Measurements from ENCODE around the gene GCC2.

GCC2 gene

DNA sequence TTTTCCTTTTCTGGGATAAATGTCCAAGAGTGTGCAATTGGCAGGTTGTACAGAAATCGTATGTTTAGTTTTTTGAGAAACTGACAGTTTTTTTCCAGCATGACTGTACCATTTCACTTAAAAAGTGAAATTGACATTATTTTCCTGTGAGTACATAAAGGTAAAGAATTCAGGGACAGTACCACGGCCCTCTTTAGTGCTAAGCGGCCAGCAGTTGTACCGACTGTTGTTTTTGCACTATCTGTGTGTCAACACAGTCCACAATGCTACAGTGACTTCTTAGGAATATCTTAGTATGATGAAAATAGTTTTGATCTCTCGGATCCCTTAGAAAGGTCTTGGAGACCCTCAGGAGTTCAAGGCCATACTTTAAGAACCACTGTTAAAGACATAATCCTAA, 87.9 kb downstream of the GCC2 start:
- no peak for DNase-seq (ENCODE audit: low read depth)
- TF ChIP-seq MAX (IDR thresholded peaks at IDR 0.05; ENCODE audit: low read depth, low read length): no peak
- no peak for TF ChIP-seq POLR2A (IDR thresholded peaks at IDR 0.05; ENCODE audit: extremely low read depth, insufficient read length)
- no peak for TF ChIP-seq MYC (IDR thresholded peaks at IDR 0.05; ENCODE audit: low read depth, low read length)
- TF ChIP-seq CTCF (IDR thresholded peaks at IDR 0.05; ENCODE audit: low read depth, low read length): no peak
- no peak overlapping the region for H3K4me3 ChIP-seq (ENCODE audit: low read depth, low read length)

DNA sequence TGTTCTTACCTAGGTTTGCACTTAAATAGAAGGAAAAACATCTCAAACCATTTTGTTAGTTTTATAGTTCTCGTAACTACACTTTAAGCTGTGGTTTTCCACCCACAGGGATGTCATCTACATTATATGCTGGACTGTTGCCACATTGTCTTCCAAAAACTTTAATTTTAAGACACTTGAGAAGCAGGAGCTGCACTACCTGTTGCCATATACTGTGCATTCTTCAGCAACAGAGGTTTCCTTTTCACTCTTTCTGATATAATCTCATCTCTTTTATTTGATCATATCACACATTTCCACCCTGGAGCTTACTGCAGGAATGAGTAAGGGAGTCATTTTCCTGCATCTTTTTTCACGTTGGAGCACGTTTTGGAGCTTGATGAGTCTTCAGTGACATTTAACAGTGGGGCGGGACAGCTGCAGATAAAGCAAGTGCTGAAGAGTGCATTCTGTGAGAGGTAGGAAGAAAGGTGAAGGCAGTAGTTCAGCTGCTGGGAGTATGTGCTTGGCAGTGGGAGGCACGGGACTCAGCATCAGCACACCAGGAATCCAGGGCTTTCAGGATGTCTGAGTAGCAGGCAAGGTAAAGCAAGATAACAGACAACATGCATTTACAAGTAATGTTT, 89.1 kb downstream of the GCC2 start:
- TF ChIP-seq POLR2A (IDR thresholded peaks at IDR 0.05; ENCODE audit: extremely low read depth, insufficient read length) (no peak), MYC (IDR thresholded peaks at IDR 0.05; ENCODE audit: low read depth, low read length) (no peak)
- H3K4me3 ChIP-seq (ENCODE audit: low read depth, low read length): no peak overlapping the region
- no peak for DNase-seq (ENCODE audit: low read depth)

DNA sequence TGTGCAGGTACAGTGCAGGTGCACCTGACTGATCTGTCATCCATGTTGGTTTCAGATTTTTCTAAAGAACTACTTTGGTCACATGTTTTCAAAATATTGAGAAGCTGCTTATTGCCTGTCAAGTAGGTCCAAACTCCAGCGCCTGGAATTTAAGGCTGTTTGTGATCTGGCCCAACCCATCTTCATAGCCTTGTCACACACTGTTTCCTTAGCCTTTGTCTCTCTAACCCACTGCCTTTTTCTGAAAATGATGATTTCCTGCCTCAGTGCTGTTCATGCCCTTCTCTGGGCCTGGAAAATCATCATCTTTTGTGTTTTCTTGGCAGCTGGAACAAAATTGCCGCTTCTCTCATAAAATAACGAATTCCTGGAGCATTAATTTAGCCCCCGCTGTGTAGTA, 92.4 kb downstream of the GCC2 start:
- DNase-seq (ENCODE audit: low read depth): no peak
- TF ChIP-seq MAX (IDR thresholded peaks at IDR 0.05; ENCODE audit: low read depth, low read length) (no peak), CTCF (IDR thresholded peaks at IDR 0.05; ENCODE audit: low read depth, low read length) (no peak), MYC (IDR thresholded peaks at IDR 0.05; ENCODE audit: low read depth, low read length) (no peak), POLR2A (IDR thresholded peaks at IDR 0.05; ENCODE audit: extremely low read depth, insufficient read length) (no peak)
- no peak overlapping the region for H3K4me3 ChIP-seq (ENCODE audit: low read depth, low read length)

DNA sequence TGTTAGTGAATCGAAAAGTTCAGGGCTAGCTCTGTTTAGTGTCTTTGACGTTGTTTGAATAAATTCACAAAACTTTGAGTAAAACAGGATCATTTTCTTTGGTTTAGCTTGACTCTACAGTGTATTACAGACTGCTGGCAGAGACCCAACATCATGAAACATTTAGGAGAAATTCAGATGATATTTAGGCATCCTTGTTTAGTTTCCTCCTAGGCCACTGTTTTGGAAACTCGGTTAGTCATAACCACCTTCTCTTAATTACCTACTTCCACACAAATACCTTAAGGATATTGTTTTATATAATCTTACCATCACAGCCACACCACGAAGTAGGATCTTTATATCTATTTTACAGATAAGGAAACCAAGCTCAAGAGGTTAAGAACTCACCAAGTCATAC, 93.1 kb downstream of the GCC2 start:
- H3K4me3 ChIP-seq (ENCODE audit: low read depth, low read length): no peak overlapping the region
- TF ChIP-seq MAX (IDR thresholded peaks at IDR 0.05; ENCODE audit: low read depth, low read length): no peak
- no peak for TF ChIP-seq CTCF (IDR thresholded peaks at IDR 0.05; ENCODE audit: low read depth, low read length)
- no peak for TF ChIP-seq MYC (IDR thresholded peaks at IDR 0.05; ENCODE audit: low read depth, low read length)
- no peak for TF ChIP-seq POLR2A (IDR thresholded peaks at IDR 0.05; ENCODE audit: extremely low read depth, insufficient read length)
- DNase-seq (ENCODE audit: low read depth): no peak

DNA sequence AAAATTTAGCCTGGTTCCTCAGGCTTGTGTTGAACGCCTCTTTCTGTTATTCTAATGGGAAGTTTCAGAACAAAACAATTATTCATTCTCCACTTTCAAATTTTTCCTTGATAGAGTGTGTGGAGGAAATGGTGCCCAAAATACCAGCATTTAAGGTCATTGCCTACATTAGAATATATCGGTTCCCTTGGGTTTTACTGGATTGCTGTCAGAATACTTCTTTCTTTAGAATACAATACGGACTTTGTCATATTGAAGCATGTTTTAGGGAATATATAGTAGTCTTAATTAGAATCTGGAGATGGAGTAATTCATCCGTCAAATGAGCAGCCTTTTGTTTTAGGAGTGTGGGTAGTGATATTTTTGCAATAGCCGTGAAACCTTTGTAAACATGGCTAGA, 98.6 kb downstream of the GCC2 start:
- TF ChIP-seq MYC (IDR thresholded peaks at IDR 0.05; ENCODE audit: low read depth, low read length): no peak
- TF ChIP-seq MAX (IDR thresholded peaks at IDR 0.05; ENCODE audit: low read depth, low read length): no peak
- TF ChIP-seq POLR2A (IDR thresholded peaks at IDR 0.05; ENCODE audit: extremely low read depth, insufficient read length): no peak
- TF ChIP-seq CTCF (IDR thresholded peaks at IDR 0.05; ENCODE audit: low read depth, low read length): no peak
- DNase-seq (ENCODE audit: low read depth): no peak
- H3K4me3 ChIP-seq (ENCODE audit: low read depth, low read length): no peak overlapping the region

DNA sequence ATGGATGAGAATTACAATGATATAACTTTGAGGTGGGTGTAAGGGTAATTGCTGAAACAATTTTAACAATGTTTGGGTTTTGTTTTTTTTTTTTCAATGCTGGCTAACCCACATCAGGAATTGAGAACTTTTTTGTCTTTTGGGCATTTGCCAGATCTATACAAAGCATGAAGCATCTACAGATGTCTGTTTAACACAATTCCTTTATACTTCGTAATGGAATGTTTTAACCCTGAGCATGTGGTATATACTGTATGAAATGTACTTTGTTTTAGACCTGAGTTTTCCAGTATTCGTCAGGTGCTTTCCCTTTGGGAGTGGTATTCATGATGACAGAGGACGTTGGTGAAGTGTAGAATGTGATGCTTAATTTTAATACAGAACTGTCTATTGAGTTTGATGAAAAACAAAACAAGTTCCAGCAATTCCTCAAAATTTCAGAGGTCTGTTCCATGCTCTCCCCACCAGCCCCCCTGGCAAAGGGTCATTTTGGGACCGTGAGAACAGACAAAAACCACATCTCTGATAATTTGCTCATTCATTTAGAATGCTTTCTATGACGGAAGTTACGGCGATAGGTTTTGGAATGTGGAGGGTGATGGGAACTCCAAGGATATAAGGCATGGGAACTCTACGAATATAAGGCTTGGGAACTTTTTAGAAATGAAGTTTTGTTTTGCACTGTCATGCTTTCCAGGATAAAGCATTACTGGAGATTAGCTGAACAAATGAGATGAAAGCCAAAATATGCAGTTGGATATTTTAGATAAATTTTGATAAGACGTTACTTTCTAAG, 99.4 kb downstream of the GCC2 start:
- TF ChIP-seq MAX (IDR thresholded peaks at IDR 0.05; ENCODE audit: low read depth, low read length) (no peak), CTCF (IDR thresholded peaks at IDR 0.05; ENCODE audit: low read depth, low read length) (no peak), MYC (IDR thresholded peaks at IDR 0.05; ENCODE audit: low read depth, low read length) (no peak), POLR2A (IDR thresholded peaks at IDR 0.05; ENCODE audit: extremely low read depth, insufficient read length) (no peak)

More for the DNA sequence above, 99.4 kb downstream of the GCC2 start:
- DNase-seq (ENCODE audit: low read depth): no peak
- H3K4me3 ChIP-seq (ENCODE audit: low read depth, low read length): no peak overlapping the region
